SK-N-SH (cell line): ENCODE measurements around the gene PNKP. TPM values are rescaled to one million over a fixed set of nuclear protein-coding genes. Genes with fewer than 3 reads are reported as not detected.

Source experiments
- CTCF ChIA-PET: fragments of 300-600, 350-600 bp; formaldehyde crosslinking; extraction: SDS; loops from one replicate; lab custom pipeline; 2021; lab: Yijun Ruan, JAX
- POLR2A ChIA-PET: fragments of 350-600 bp; sonication (Branson Sonifier 250); formaldehyde crosslinking; extraction: SDS; loops from one replicate; lab custom pipeline; 2020; ENCODE audit warnings: antibody characterized with exemption, inconsistent platforms; lab: Yijun Ruan, JAX
- DNase-seq: peaks from one replicate; pipeline ENCODE4 v3.0.0; 2012
- H2AFZ ChIP-seq: fragments of 200-600 bp; sonication (generic); 2 replicates; pipeline ENCODE4 v1.8.1; 2016; ENCODE audit warnings: antibody characterized with exemption, mild to moderate bottlenecking, low read depth
- H3F3A ChIP-seq: fragments of 200-600 bp; sonication (generic); replicated peaks from 2 replicates; pipeline ENCODE3; 2016; ENCODE audit warnings: antibody characterized with exemption, mild to moderate bottlenecking; ENCODE audit not compliant: insufficient read depth
- H3K27ac ChIP-seq, 2 experiments: fragments of 200-500 bp in 1 of 2; fragments of 200-600 bp in 1 of 2; sonication (Bioruptor generic) in 1 of 2; sonication (generic), shearing (Covaris generic) in 1 of 2; 2 replicates each; pipeline versions ENCODE4 v1.5.1 to v1.6.1; 2014 to 2016; ENCODE audit warnings: low read depth in 2 of 2, inconsistent platforms in 1 of 2, low read length in 1 of 2, mild to moderate bottlenecking in 1 of 2, mixed read lengths in 1 of 2
- H3K27me3 ChIP-seq: fragments of 200-600 bp; sonication (generic), shearing (Covaris generic); 2 replicates; pipeline ENCODE4 v1.6.1; 2016; ENCODE audit warnings: mixed run types; ENCODE audit not compliant: insufficient read depth
- H3K36me3 ChIP-seq, 2 experiments: fragments of 200-500 bp in 1 of 2; fragments of 200-600 bp in 1 of 2; sonication (Bioruptor generic) in 1 of 2; sonication (generic) in 1 of 2; replicated peaks in 1 of 2; 2 replicates each; pipeline versions ENCODE3 to v1.5.1; 2014 to 2016; ENCODE audit warnings: low read length in 1 of 2, mild to moderate bottlenecking in 1 of 2; ENCODE audit not compliant: insufficient read depth in 2 of 2, control insufficient read depth in 1 of 2
- H3K4me1 ChIP-seq, 2 experiments: fragments of 200-500 bp in 1 of 2; fragments of 200-600 bp in 1 of 2; sonication (Bioruptor generic) in 1 of 2; sonication (generic), shearing (Covaris generic) in 1 of 2; 2 replicates each; pipeline versions ENCODE4 v1.5.1 to v1.6.1; 2014 to 2016; ENCODE audit warnings: low read depth in 1 of 2, low read length in 1 of 2, mixed run types in 1 of 2; ENCODE audit not compliant: insufficient read depth in 2 of 2, control insufficient read depth in 1 of 2
- H3K4me2 ChIP-seq: fragments of 200-600 bp; sonication (generic), shearing (Covaris generic); 2 replicates; pipeline ENCODE4 v1.6.1; 2017; ENCODE audit warnings: mixed run types
- H3K4me3 ChIP-seq, 2 experiments: fragments of 200-500 bp in 1 of 2; fragments of 200-600 bp in 1 of 2; sonication (Bioruptor generic) in 1 of 2; sonication (generic), shearing (Covaris generic) in 1 of 2; 2 replicates each; pipeline versions ENCODE4 v1.5.1 to v1.8.1; 2014 to 2016; ENCODE audit warnings: low read depth in 2 of 2, inconsistent platforms in 1 of 2, low read length in 1 of 2, mild to moderate bottlenecking in 1 of 2, mixed read lengths in 1 of 2, moderate library complexity in 1 of 2
- H3K79me2 ChIP-seq: fragments of 200-600 bp; sonication (generic); 2 replicates; pipeline ENCODE4 v1.8.1; 2017; ENCODE audit warnings: mild to moderate bottlenecking; ENCODE audit not compliant: insufficient read depth
- H3K9ac ChIP-seq: fragments of 200-600 bp; sonication (generic); 2 replicates; pipeline ENCODE4 v1.6.1; 2017; ENCODE audit warnings: mixed run types
- H3K9me2 ChIP-seq: fragments of 200-600 bp; sonication (generic); 2 replicates; pipeline ENCODE4 v1.6.1; 2017; ENCODE audit warnings: mixed run types
- H3K9me3 ChIP-seq: fragments of 200-600 bp; sonication (generic); 2 replicates; pipeline ENCODE4 v1.6.1; 2017; ENCODE audit warnings: mixed run types, mild to moderate bottlenecking, moderate library complexity
- H4K20me1 ChIP-seq: fragments of 200-600 bp; sonication (generic); 2 replicates; pipeline ENCODE4 v1.6.1; 2017; ENCODE audit warnings: mild to moderate bottlenecking, mixed run types; ENCODE audit not compliant: insufficient read depth
- GABPA ChIP-seq: IDR thresholded peaks from 2 replicates; pipeline ENCODE4 v1.4.0; 2012; ENCODE audit warnings: low read depth, mild to moderate bottlenecking
- GATA2 ChIP-seq: sonication (generic); formaldehyde crosslinking; IDR thresholded peaks from 2 replicates; pipeline ENCODE4 v1.5.0; 2020; ENCODE audit warnings: mild to moderate bottlenecking, missing genetic modification reagents
- IRF3 ChIP-seq: fragments of 150-350 bp; IDR thresholded peaks from 2 replicates; pipeline ENCODE4 v1.6.1; 2016; ENCODE audit warnings: mild to moderate bottlenecking, low read depth, low read length
- JUND ChIP-seq: IDR thresholded peaks from 2 replicates; pipeline ENCODE4 v1.4.0; 2012
- MEF2A ChIP-seq: IDR thresholded peaks from 2 replicates; pipeline ENCODE4 v1.4.0; 2012; ENCODE audit warnings: low read depth, borderline replicate concordance
- MXI1 ChIP-seq: IDR thresholded peaks from 2 replicates; pipeline ENCODE4 v1.6.1; 2012; ENCODE audit warnings: mild to moderate bottlenecking, low read depth, low read length, improper control_type of control experiment
- NFIC ChIP-seq: IDR thresholded peaks from 2 replicates; pipeline ENCODE4 v1.4.0; 2012; ENCODE audit warnings: borderline replicate concordance
- POLR2AphosphoS5 ChIP-seq: IDR thresholded peaks from 2 replicates; pipeline ENCODE4 v1.6.1; 2012; ENCODE audit warnings: low read depth, low read length
- RAD21 ChIP-seq: IDR thresholded peaks from 2 replicates; pipeline ENCODE4 v1.6.1; 2012; ENCODE audit warnings: mild to moderate bottlenecking, low read length
- SIN3A ChIP-seq: IDR thresholded peaks from 2 replicates; pipeline ENCODE4 v1.6.1; 2012; ENCODE audit warnings: low read depth, mild to moderate bottlenecking, low read length, moderate library complexity, borderline replicate concordance
- TCF12 ChIP-seq: IDR thresholded peaks from 2 replicates; pipeline ENCODE4 v1.4.0; 2012
- TEAD4 ChIP-seq: IDR thresholded peaks from 2 replicates; pipeline ENCODE4 v1.4.0; 2012; ENCODE audit warnings: mild to moderate bottlenecking, borderline replicate concordance; ENCODE audit not compliant: insufficient read depth
- YY1 ChIP-seq: IDR thresholded peaks from 2 replicates; pipeline ENCODE4 v1.4.0; 2012; ENCODE audit warnings: low read depth, mild to moderate bottlenecking
- ZBTB33 ChIP-seq: IDR thresholded peaks from 2 replicates; pipeline ENCODE4 v1.4.0; 2012; ENCODE audit warnings: low read depth, borderline replicate concordance
- WGBS: methylation state at CpG from one replicate; pipeline ENCODE4 v1.1.6; 2017; ENCODE audit warnings: low lambda C conversion rate; 5-methylcytosine and 5-hydroxymethylcytosine counted together
- polyA plus RNA-seq, 3 experiments: library from polyadenylated mRNA; depleted of rRNA; stranded (reverse); fragments of >200 nt; gene quantifications; 2 replicates each; pipeline ENCODE4 v1.2.3, GENCODE V29; 2012
- TF ChIP-seq, protein P1 (sequence below): fragments of 200-600 bp; sonication (generic); IDR thresholded peaks from 2 replicates; pipeline ENCODE4 v1.6.1; 2017; ENCODE audit warnings: antibody characterized with exemption, mild to moderate bottlenecking, moderate library complexity
- TF ChIP-seq, protein P2 (sequence below): IDR thresholded peaks from 2 replicates; pipeline ENCODE4 v1.6.1; 2012; ENCODE audit warnings: mild to moderate bottlenecking, low read depth, low read length, moderate library complexity

Gene PNKP
- polyA plus RNA-seq, 1 of the 3 experiments (the other 2 are of a cell fraction) = 52.0 TPM

- TF ChIP-seq MEF2A (no peak), POLR2AphosphoS5 (no peak)
Observed at GRCh38 chr19:49894879-49895565, 27.6 kb upstream of the PNKP start (continued).

DNA sequence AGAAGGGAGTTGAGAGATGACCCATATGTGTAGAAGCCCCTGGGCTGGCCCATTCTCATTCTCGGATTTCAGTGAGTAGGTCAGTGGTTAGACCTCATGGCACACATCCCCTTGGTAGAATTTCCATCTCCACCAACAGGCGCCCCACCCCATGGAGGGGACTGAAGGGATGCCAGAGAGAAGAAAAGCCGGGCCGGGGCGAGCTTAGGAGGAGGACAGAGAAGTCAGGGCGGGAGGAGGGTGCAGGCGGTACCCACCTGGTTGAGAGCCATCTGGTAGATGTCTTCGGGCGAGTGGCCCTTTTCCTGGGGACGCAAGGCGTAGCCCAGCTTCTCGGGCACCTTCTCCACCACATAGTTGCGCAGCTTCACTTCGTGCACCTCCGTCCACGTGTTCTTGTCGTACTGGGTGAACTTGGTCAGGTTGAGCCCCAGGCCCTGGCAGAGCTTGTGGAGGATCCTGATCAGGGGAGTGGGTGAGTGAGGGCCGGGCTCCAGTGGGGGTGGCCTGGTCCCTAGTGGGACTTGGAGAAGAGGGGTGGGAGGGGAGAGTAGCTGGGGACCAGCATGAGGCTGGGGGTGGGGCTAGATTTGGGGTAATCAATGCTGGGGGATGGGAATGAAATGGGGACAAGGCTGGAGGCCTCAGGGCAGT is 26.8 kb upstream of the PNKP start:
- H3K27me3 ChIP-seq = no peaks in the 10 kb centered on the region
- POLR2A ChIA-PET = interaction anchor here (1.0 kb wide), 1 partner anchor 18 kb away, joined by 3 read pairs; no protein-coding TSS in a partner anchor
- H3K27ac ChIP-seq = no peak overlapping the region
- 90% methylated on average over 17 of the region's 18 CpGs for WGBS
- no peaks in the 10 kb centered on the region for H3K9me2 ChIP-seq
- no peak overlapping the region for H2AFZ ChIP-seq
- H3F3A ChIP-seq = no peaks in the 10 kb centered on the region
- no peak overlapping the region for H3K4me2 ChIP-seq
- CTCF ChIA-PET = interaction anchor here (1.1 to 1.7 kb wide), 2 partner anchors 10 to 44 kb away, joined by 4 read pairs; no protein-coding TSS in a partner anchor
- no peaks in the 10 kb centered on the region for H3K79me2 ChIP-seq
- no peaks in the 10 kb centered on the region for H3K9me3 ChIP-seq
- peaks cover 0 to 13% of the 10 kb centered on the region in 2 experiments; a peak in 2 of 4 replicates for H3K4me1 ChIP-seq
- no peak for DNase-seq
- H3K36me3 ChIP-seq = no peaks in the 10 kb centered on the region
- no peak overlapping the region for H3K9ac ChIP-seq
- no peak overlapping the region for H3K4me3 ChIP-seq
- TF ChIP-seq ZBTB33 (no peak), JUND (no peak), YY1 (no peak), SIN3A (no peak), MEF2A (no peak), RAD21 (no peak), TEAD4 (no peak)
- TF ChIP-seq, protein P1, sequence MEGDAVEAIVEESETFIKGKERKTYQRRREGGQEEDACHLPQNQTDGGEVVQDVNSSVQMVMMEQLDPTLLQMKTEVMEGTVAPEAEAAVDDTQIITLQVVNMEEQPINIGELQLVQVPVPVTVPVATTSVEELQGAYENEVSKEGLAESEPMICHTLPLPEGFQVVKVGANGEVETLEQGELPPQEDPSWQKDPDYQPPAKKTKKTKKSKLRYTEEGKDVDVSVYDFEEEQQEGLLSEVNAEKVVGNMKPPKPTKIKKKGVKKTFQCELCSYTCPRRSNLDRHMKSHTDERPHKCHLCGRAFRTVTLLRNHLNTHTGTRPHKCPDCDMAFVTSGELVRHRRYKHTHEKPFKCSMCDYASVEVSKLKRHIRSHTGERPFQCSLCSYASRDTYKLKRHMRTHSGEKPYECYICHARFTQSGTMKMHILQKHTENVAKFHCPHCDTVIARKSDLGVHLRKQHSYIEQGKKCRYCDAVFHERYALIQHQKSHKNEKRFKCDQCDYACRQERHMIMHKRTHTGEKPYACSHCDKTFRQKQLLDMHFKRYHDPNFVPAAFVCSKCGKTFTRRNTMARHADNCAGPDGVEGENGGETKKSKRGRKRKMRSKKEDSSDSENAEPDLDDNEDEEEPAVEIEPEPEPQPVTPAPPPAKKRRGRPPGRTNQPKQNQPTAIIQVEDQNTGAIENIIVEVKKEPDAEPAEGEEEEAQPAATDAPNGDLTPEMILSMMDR = no peak
- H4K20me1 ChIP-seq = no peaks in the 10 kb centered on the region

- Histone ChIP-seq H4K20me1 (no peaks in the 10 kb centered on the region), H3K9ac (no peak overlapping the region), H3K27ac (no peak overlapping the region), H3K4me2 (no peak overlapping the region), H3K4me1 (peaks cover 0 to 13% of the 10 kb centered on the region in 2 experiments; a peak in 2 of 4 replicates), H3F3A (no peaks in the 10 kb centered on the region), H3K36me3 (no peaks in the 10 kb centered on the region), H3K9me2 (no peaks in the 10 kb centered on the region), H3K79me2 (no peaks in the 10 kb centered on the region), H3K27me3 (no peaks in the 10 kb centered on the region), H2AFZ (no peak overlapping the region), H3K4me3 (no peak overlapping the region), H3K9me3 (no peaks in the 10 kb centered on the region)
- no peak for DNase-seq
- ChIA-PET CTCF (no interaction called here), POLR2A (no interaction called here)
- WGBS = 100% methylated on average over 1 of the region's 1 CpG
- TF ChIP-seq, protein P2, sequence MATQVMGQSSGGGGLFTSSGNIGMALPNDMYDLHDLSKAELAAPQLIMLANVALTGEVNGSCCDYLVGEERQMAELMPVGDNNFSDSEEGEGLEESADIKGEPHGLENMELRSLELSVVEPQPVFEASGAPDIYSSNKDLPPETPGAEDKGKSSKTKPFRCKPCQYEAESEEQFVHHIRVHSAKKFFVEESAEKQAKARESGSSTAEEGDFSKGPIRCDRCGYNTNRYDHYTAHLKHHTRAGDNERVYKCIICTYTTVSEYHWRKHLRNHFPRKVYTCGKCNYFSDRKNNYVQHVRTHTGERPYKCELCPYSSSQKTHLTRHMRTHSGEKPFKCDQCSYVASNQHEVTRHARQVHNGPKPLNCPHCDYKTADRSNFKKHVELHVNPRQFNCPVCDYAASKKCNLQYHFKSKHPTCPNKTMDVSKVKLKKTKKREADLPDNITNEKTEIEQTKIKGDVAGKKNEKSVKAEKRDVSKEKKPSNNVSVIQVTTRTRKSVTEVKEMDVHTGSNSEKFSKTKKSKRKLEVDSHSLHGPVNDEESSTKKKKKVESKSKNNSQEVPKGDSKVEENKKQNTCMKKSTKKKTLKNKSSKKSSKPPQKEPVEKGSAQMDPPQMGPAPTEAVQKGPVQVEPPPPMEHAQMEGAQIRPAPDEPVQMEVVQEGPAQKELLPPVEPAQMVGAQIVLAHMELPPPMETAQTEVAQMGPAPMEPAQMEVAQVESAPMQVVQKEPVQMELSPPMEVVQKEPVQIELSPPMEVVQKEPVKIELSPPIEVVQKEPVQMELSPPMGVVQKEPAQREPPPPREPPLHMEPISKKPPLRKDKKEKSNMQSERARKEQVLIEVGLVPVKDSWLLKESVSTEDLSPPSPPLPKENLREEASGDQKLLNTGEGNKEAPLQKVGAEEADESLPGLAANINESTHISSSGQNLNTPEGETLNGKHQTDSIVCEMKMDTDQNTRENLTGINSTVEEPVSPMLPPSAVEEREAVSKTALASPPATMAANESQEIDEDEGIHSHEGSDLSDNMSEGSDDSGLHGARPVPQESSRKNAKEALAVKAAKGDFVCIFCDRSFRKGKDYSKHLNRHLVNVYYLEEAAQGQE = no peak
- TF ChIP-seq MEF2A = no peak
- TF ChIP-seq IRF3 = no peak
- no peak for TF ChIP-seq NFIC
- TF ChIP-seq GABPA = no peak
- TF ChIP-seq GATA2 (CRISPR knock-in tag) = no peak
- TF ChIP-seq TCF12 = no peak
- TF ChIP-seq MXI1 = no peak
Observed at GRCh38 chr19:49892716-49893115, 25.3 kb upstream of the PNKP start.
